GM19463 (cell line): ENCODE results near the gene RAD51B.

Experiments
- ATAC-seq: cut with Tn5 transposase; IDR thresholded peaks from one replicate; pipeline ENCODE4 v1.9.1; 2021; ENCODE audit warnings: mild to moderate bottlenecking, moderate library complexity; ENCODE audit not compliant: unreplicated experiment

RAD51B gene

GRCh38 chr14:68616221-68616902 is 796.8 kb downstream of the RAD51B start:
- ATAC-seq: no peak

- no peak for ATAC-seq
Measured at GRCh38 chr14:68619790-68620574, 800.4 kb downstream of the RAD51B start.

DNA sequence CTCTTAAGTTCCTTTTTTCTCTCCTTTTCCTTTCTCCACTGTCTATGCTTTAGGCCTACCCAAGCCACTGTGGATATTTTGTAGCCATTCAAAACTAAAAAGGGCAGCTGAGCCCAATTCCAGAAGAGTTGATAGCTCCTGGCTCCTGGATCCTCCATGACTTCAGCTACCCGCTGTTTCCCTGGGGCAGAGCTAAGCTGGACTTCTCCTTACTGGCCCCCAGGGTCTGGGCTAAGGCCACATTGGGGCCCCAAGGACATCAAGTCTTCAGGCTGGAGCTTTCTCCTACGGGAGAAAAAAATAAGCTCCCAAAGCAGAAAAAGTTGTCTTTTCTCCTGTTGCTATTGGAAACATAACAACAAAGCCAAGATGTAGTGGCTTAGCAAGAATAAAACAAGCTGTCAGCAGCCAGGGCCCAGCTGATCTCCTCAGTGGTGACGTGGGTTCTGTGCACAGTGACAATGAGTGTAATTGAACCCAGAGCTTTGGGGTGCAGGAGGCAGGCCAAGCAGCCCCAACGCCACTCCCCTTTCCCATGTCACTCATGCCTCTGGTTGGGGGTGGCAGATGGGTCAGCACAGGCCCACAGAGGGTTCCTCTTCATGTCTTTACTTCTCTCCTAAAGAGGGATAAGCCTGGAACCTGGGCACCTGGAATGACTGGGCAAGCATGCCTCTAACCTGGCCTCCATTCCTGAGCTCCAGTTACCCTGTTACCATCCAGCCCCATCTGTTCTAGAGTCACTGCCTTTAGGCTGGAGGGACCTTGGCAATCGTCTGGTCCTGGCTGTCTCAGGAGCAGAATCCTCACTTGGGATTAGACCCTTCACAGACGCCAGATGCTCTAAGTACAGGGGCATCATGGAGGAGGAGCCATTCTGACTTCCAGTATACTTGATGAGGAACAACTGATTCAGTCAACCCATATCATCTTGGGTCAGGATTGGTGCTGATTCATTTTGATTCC is 802.1 kb downstream of the RAD51B start:
- no peak for ATAC-seq

DNA sequence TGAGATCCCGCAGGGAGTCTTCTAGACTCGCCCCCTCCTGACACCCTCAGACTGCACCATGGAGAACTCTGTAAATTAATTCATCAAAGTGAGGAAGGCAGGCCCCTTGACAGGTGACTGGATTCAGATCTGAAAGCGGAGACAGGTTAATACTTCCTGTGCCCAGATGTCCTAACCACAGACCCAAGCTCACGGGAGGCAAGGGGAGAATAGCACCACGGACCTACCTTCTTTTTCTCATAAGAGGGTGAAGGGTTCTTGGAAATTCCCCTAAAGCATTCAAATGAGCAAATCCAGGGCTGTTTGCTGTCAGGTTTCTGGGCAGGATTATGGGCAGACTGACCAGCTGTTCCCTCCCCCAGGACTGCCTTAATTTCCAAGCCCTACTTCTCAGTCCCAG is 803.3 kb downstream of the RAD51B start:
- ATAC-seq: no peak

DNA sequence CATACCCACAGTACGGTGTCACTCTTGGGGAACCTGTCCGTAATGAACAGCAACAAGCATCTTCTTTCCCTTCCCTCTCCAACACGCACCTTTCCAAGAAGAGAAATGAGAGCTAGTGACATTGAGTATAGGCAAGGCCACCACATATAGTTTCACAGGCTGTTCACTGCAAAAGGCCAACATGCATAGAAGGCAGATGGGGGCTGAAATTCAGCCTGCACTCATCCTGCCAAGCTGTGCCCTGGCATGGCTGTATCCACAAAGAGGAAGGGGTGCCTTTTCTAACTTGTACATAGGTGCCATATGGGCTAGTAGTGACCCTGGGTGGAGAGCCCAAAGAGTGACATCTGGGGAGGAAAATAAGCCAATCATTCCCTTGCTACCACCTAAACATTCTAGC is 803.7 kb downstream of the RAD51B start:
- no peak for ATAC-seq

DNA sequence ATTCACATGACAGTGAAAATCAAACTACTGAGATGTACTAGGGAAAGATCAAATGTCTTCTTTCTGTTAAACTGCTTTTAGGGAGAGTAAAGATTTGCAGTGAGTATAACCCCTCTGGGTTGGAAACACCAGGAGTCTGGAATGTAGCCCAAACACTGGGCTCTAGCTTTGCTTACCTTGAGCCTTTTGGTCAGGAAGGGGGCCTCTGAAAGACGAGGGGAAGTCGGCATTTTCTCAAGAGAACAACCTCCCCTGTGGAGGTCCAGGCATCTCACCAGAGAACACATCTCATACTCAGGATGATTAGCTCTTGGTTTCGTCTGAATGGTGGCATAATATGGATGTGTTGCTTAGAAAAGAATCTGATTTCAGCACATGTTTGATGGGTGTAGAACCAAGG is 804.2 kb downstream of the RAD51B start:
- ATAC-seq: no peak

DNA sequence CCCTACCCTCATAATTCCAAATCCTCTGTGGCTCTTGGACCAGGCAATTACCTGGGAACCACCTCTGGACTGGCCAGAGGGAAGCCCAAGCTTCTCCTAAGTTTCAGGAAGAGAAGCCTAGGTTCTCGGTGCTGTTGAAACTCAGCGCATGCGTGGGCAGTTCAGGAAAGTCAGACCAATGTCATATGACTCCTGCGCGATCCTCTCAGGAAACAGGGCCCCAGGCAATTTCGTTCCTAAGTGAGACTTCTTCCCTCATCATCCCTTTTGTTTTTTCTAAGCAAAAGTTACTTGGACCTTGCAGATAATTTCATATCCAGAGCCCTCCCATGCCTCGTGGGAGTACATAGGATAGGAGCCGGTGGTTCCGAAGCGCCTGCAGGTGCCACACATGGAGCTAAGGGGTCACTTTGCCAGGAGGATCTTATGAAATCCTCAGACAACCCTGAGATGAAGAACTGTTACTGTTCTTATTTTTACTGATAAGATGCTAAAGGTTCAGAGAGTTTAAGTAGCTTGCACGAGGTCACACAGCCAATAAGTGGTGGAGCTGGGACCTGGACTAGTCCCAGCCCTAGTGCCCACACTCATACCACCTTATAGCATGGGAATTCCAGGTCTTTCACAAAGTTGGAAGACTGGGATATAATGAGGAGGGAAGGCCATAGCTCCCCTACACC is 805.1 kb downstream of the RAD51B start:
- no peak for ATAC-seq

DNA sequence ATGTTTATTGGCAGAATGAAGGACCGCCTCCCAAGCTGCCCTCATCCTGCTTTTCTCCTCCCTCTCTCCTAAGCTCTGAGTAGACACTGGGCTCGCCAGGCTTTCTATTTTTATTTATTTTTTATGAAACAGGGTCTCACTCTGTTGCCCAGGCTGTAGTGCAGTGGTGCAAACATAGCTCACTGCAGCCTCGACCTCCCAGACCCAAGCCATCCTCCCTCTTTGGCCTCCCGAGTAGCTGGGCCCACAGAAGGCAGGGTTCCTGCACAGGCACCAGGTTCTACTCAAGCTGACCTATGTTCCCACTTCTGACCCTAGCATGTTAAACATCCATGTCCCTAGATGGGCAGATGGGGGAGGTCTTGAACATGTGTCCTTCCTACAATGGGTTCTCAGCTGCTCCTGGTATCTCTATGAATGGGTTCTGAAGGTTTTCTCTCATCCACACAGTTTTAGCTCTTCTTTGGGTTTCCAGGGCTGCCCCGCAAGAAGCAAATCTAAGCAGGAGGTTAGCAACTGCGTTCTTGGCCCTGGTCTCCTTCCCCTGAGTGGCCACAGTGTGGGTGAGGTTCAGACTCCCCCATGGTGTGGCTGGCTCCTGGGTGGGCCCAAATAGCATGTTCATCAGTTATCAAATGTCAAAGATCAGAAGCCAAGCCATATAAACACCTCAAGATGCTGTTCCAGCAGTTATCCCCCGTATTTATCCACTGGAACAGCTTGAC is 805.9 kb downstream of the RAD51B start:
- ATAC-seq: no peak

DNA sequence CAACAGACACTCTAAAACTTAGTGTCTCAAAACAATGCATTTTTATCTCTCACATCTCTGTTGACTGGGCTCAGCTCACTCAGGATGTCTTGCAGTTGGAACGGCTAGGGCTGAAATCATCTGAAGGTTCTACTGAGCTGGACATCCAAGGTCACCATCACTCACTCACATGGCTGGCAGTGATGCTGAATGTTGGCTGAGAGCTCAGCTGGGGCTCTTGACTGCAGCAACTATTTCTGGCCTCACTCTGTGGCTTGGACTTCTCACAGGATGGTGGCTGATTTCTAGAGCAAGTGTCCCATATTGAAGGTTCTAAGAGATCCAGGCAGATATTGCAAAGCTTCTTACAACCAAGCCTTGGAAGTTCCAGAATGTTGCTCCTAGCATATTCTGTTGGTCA is 806.8 kb downstream of the RAD51B start:
- ATAC-seq: no peak

DNA sequence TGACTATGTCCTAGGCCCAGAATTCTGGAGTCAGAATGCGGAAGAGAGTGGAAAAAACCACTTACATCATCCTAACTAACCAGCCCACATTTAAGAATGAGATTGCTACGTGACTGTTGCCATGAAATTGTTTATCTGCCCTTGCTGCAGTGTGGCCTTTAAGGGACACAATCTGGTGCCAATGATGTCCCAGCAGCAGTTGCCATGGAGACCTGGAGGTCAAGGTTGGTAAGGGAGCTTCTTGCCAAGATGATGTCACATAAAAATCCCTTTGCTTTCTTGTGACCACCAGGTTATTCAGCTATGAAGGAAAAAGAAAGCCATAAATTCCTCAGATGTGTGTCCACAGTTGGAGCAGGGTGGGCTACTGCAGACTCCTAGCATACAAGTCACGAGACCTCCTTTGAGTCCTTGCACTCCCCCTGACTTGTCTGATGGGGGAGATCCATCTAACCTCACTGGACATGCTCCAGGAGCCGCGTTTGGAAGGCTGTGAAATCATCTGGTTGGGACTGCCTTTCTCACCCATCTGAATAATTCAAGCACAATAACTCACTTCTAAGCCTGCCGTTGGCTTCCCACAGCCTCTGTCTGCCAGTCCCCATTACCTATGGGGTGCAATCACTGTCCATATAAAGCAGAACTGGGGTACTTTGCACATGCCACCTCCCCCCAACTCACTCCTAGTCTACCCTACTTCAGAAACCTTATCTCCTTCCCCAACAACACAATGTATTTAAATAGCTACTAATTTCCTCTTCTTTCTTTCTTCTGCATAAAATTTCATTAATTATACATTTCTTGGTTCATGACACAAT is 807.7 kb downstream of the RAD51B start:
- ATAC-seq: no peak

DNA sequence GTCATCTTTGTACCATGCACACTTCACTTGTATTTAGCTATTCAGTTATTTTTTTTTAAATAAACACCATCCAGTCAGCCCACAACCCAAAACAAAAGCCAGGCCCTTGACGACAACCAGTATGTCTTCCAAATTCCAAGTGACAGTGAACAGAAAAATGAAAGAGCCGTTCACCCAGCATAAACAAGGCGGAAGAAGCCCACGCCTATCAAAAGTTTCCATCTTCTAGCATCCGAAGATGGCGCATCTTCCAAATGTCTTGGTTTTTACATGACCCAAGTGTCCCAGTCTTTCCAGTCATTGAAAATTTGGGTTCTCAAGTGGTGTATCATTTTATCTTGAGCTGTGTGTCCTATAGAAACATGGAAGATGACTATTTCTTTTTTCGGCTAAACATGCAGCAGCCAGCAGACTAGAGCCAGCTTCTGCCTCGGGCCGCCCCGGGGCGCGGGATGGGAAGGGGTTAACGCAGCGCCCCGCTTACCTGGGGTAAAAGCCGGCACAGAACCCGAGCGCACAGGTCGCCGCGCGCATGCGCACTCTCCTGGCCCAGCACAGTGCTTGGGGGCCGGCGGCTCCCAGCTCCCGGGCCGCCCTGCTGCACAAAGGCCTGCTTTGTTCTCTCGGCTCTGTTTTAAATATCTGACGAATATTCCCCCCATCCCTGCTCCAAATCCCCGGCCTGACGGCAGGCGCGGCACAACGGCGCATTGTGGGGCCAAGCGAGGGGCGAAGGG is 808.5 kb downstream of the RAD51B start:
- no peak for ATAC-seq

GRCh38 chr14:68628605-68629310 is 809.2 kb downstream of the RAD51B start:
- ATAC-seq: no peak

- no peak for ATAC-seq
Measured at GRCh38 chr14:68630081-68630571, 810.5 kb downstream of the RAD51B start.

DNA sequence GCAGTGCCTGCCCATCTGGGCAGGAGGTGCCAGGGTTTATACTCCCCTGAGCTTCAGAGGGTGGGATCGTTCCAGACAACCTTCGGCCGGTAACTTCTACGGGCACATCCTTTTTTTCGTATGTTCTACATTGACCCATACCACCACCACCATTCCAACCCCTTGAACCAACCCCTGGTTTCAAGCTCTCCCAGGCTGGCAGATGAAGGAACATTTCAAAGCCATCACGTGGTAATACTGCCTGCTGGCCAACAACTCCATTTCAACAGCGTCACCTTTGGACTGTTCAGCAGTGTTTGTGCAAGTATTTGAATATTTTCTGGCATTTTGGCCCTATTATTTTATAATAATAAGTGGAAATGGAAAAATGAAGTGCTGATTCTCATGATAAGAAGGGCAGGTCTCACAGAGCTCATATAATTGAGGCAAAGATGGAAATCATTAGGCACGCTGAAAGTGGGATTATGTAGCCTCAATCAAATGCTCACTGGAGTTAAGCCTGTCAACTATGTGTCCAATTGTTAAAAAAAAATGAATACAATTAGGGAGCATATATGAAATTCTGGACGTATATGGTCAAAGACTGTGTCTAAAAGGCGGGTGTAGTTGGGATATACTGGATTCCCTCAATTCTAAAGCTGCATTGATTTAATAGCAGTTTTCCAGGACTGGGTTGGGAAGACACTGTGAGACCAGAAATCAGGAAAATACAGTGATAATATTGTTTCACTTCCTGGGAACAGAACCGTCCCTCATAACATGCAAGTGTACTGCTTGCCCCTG is 811.2 kb downstream of the RAD51B start:
- no peak for ATAC-seq

GRCh38 chr14:68631394-68632053 is 811.9 kb downstream of the RAD51B start:
- ATAC-seq: no peak

DNA sequence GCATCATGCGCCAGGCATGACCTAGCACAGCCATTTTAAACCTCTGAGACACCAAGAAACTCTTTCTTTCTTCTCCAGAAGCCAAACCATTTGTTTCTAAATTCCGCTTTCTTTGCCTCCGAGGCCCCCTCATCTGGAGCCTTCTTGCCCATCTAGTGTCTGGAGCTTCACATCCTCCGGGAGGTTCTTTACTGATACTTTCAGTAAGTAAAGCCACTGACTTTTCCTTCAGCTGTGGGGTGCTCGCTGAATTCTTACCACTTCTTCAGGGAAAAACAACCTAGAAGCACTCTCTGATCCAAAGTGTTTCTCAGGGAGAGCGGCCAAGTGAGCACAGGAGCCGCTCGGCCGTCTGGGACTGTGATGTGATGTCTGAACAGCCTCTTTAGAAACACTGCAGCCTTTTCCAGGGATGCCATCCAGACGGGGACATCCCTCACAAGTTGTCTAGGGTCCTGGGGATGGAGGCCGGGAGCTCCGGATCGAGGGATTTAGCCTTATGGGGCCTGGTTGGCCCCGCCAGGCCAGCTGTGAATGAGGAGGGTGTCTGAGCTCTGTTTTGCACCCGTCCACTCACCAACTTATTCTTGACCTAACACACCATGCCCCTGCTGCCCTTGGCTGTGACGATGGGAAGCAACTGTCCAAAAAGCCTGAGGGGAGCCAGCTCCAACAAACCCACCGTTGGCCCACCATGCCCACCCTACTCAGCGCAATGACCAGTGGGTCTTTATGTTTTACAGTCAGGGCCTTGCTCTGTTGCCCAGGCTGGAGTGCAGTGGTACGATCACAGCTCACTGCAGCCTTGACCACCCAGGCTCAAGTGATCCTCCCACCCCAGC is 812.7 kb downstream of the RAD51B start:
- no peak for ATAC-seq
